HCT116 (cell line): ENCODE data around the gene DNAJC6. TPM values are rescaled to one million over a fixed set of nuclear protein-coding genes. Genes with fewer than 3 reads are reported as not detected.

ENCODE experiments used
- ATAC-seq: fragments of 200-7000 bp; cut with Tn5 transposase; 2 replicates; pipeline ENCODE4 v1.9.1; 2020; ENCODE audit warnings: mild to moderate bottlenecking, moderate library complexity
- BruUV-seq: library from RNA; stranded (reverse); fragments of 400-500 nt; replicated peaks from 2 replicates; lab custom pipeline; 2021; lab: Mats Ljungman, UMichigan
- CTCF ChIA-PET: fragments of 300-600 bp; sonication (Branson Sonifier 250); formaldehyde crosslinking; loops from one replicate; lab custom pipeline; 2021; ENCODE audit warnings: antibody characterized with exemption; lab: Charles Lee
- POLR2A ChIA-PET: fragments of 300-600, 350-600 bp; sonication (Branson Sonifier 250); formaldehyde crosslinking; loops from one replicate; lab custom pipeline; 2021; ENCODE audit warnings: antibody characterized with exemption; lab: Charles Lee
- RAD21 ChIA-PET, 2 experiments: fragments of 300-600 bp; sonication (Branson Sonifier 250); formaldehyde crosslinking; loops; one replicate each; lab custom pipeline; 2023; ENCODE audit warnings: low total read pairs in 2 of 2; ENCODE audit not compliant: uncharacterized antibody in 2 of 2, unreplicated experiment in 2 of 2, low non-redundant PET in 1 of 2; lab: Charles Lee
- DNase-seq: peaks from one replicate; pipeline ENCODE4 v3.0.0-alpha.2; 2010; ENCODE audit warnings: low read depth, low spot score
- H2AFZ ChIP-seq: fragments of 200-600 bp; shearing (Covaris generic), sonication (generic); 2 replicates; pipeline ENCODE4 v1.6.1; 2017; ENCODE audit warnings: low read depth, mixed run types, mixed read lengths, antibody characterized with exemption, low read length; ENCODE audit not compliant: poor library complexity, severe bottlenecking
- H3K27ac ChIP-seq: 2 replicates; pipeline ENCODE4 v1.5.1; 2012; ENCODE audit warnings: low read depth, low read length
- H3K27me3 ChIP-seq: fragments of 200-600 bp; sonication (generic); 2 replicates; pipeline ENCODE4 v1.6.1; 2016; ENCODE audit warnings: mixed run types, low read length, mixed read lengths; ENCODE audit not compliant: insufficient read depth
- H3K36me3 ChIP-seq, 2 experiments: fragments of 200-500 bp in 1 of 2; fragments of 200-600 bp in 1 of 2; sonication (Bioruptor generic) in 1 of 2; sonication (generic) in 1 of 2; 2 replicates each; pipeline versions ENCODE4 v1.5.1 to v1.6.1; 2014 to 2016; ENCODE audit warnings: low read length in 2 of 2, inconsistent platforms in 1 of 2, mixed read lengths in 1 of 2, mixed run types in 1 of 2; ENCODE audit not compliant: insufficient read depth in 2 of 2, control insufficient read depth in 1 of 2
- H3K4me1 ChIP-seq, 2 experiments: fragments of 200-600 bp in 1 of 2; sonication (generic) in 1 of 2; 2 replicates each; pipeline versions ENCODE4 v1.5.1 to v1.6.1; 2012 to 2017; ENCODE audit warnings: low read length in 2 of 2, inconsistent platforms in 1 of 2, mild to moderate bottlenecking in 1 of 2, mixed read lengths in 1 of 2, mixed run types in 1 of 2, moderate library complexity in 1 of 2; ENCODE audit not compliant: insufficient read depth in 2 of 2, control insufficient read depth in 1 of 2
- H3K4me2 ChIP-seq: fragments of 200-600 bp; sonication (generic); 2 replicates; pipeline ENCODE4 v1.6.1; 2017; ENCODE audit warnings: mixed run types, low read length, mixed read lengths
- H3K4me3 ChIP-seq, 2 experiments: fragments of 200-600 bp in 1 of 2; sonication (generic) in 1 of 2; replicated peaks in 1 of 2; 2 replicates each; pipeline ENCODE4 v1.5.1; 2011 to 2016; ENCODE audit warnings: low read length in 2 of 2, control low read depth in 1 of 2, low read depth in 1 of 2, mild to moderate bottlenecking in 1 of 2, mixed read lengths in 1 of 2, mixed run types in 1 of 2
- H3K79me2 ChIP-seq: fragments of 200-600 bp; sonication (generic); 2 replicates; pipeline ENCODE4 v1.6.1; 2017; ENCODE audit warnings: mild to moderate bottlenecking, mixed run types, low read length, moderate library complexity, mixed read lengths; ENCODE audit not compliant: insufficient read depth
- H3K9ac ChIP-seq: fragments of 200-600 bp; sonication (generic); 2 replicates; pipeline ENCODE4 v1.6.1; 2016; ENCODE audit warnings: low read length, mixed read lengths
- H3K9me2 ChIP-seq: fragments of 200-600 bp; sonication (generic), shearing (Covaris generic); 2 replicates; pipeline ENCODE4 v1.6.1; 2017; ENCODE audit warnings: mixed run types, mild to moderate bottlenecking, moderate library complexity; ENCODE audit not compliant: insufficient read depth
- H3K9me3 ChIP-seq, 2 experiments: fragments of 200-500 bp in 1 of 2; fragments of 200-600 bp in 1 of 2; sonication (Bioruptor generic) in 1 of 2; sonication (generic) in 1 of 2; 2 replicates each; pipeline ENCODE4 v1.6.1; 2014 to 2017; ENCODE audit warnings: low read length in 2 of 2, mixed read lengths in 2 of 2, inconsistent platforms in 1 of 2, low read depth in 1 of 2, mild to moderate bottlenecking in 1 of 2, mixed run types in 1 of 2, moderate library complexity in 1 of 2; ENCODE audit not compliant: control insufficient read depth in 1 of 2, insufficient read depth in 1 of 2
- H4K20me1 ChIP-seq: fragments of 200-600 bp; sonication (generic), shearing (Covaris generic); 2 replicates; pipeline ENCODE4 v1.6.1; 2017; ENCODE audit warnings: mixed run types, mild to moderate bottlenecking, moderate library complexity; ENCODE audit not compliant: insufficient read depth
- CTCF ChIP-seq, 3 experiments: fragments of 200-600 bp in 1 of 3; sonication (generic) in 1 of 3; IDR thresholded peaks in 2 of 3; conservative IDR thresholded peaks in 1 of 3; 2 replicates each; pipeline ENCODE4 v1.5.1; 2012 to 2017; ENCODE audit warnings: low read depth in 2 of 3, low read length in 2 of 3, antibody characterized with exemption in 1 of 3, borderline replicate concordance in 1 of 3, control low read depth in 1 of 3, mild to moderate bottlenecking in 1 of 3, mixed read lengths in 1 of 3, mixed run types in 1 of 3, moderate library complexity in 1 of 3; ENCODE audit not compliant: insufficient read depth in 1 of 3
- EZH2 ChIP-seq: fragments of 200-600 bp; sonication (generic); IDR thresholded peaks from 2 replicates; pipeline ENCODE4 v1.6.1; 2017; ENCODE audit warnings: antibody characterized with exemption, mixed run types
- FOSL1 ChIP-seq: IDR thresholded peaks from 2 replicates; pipeline ENCODE4 v1.6.1; 2012; ENCODE audit warnings: low read depth
- SP1 ChIP-seq: IDR thresholded peaks from 2 replicates; pipeline ENCODE4 v1.6.1; 2012; ENCODE audit warnings: low read depth
- ZBTB33 ChIP-seq: IDR thresholded peaks from 2 replicates; pipeline ENCODE4 v1.6.1; 2011; ENCODE audit warnings: mild to moderate bottlenecking, low read length, moderate library complexity; ENCODE audit not compliant: insufficient replicate concordance; ENCODE audit errors: extremely low read depth
- intact Hi-C: fragments of 100-400 bp; cut with micrococcal nuclease; formaldehyde crosslinking; loops from 2 replicates; pipeline ENCODE4 v1.10.0; 2022
- total RNA-seq: library from RNA; stranded (reverse); gene quantifications from one replicate; pipeline ENCODE4 v1.2.1, GENCODE V29; 2021; ENCODE audit not compliant: unreplicated experiment

Gene DNAJC6
- total RNA-seq, 1 experiment from 2014 or later: 9.0 TPM

- H3K4me2 ChIP-seq: no peak overlapping the region
- H3K79me2 ChIP-seq: no peaks in the 10 kb centered on the region
- ATAC-seq (no peak), DNase-seq (no peak)
- ChIA-PET POLR2A (no interaction called here), RAD21 (no interaction called here), CTCF (no interaction called here)
- H3K9me2 ChIP-seq: no peaks in the 10 kb centered on the region
- no peak overlapping the region for H3K27ac ChIP-seq
- H2AFZ ChIP-seq: no peak overlapping the region
- no peaks in the 10 kb centered on the region for H3K9me3 ChIP-seq
- H3K4me1 ChIP-seq: no peaks in the 10 kb centered on the region
- H3K27me3 ChIP-seq: no peaks in the 10 kb centered on the region
- no peak overlapping the region for H3K4me3 ChIP-seq
- H4K20me1 ChIP-seq: no peaks in the 10 kb centered on the region
- no peak for TF ChIP-seq FOSL1
- no peak for TF ChIP-seq ZBTB33
- TF ChIP-seq SP1: no peak
- no peak for TF ChIP-seq EZH2
- TF ChIP-seq CTCF (IDR thresholded peaks at IDR 0.05 in 2 of 3, conservative IDR thresholded peaks at IDR 0.05 in 1 of 3; ENCODE audit: borderline replicate concordance in 1 of 3, insufficient read depth in 1 of 3, low read depth in 2 of 3, low read length in 2 of 3): no peak
- intact Hi-C loops: no loop called here
- BruUV-seq: no TSS peak
- H3K36me3 ChIP-seq: no peaks in the 10 kb centered on the region
- H3K9ac ChIP-seq: no peak overlapping the region
Measured at GRCh38 chr1:65398083-65398482, 88.7 kb downstream of the DNAJC6 start.
